ENCODE measurements around the gene IL16.

GRCh38 chr15:81196576-81197254, at the start of gene IL16:
- TF ChIP-seq FOXM1 (IDR thresholded peaks at IDR 0.05; ENCODE audit: borderline replicate concordance) (no peak), ELF4 (IDR thresholded peaks at IDR 0.05) (no peak), TARDBP (IDR thresholded peaks at IDR 0.05) (no peak), SP1 (IDR thresholded peaks at IDR 0.05) (no peak), ZNF384 (IDR thresholded peaks at IDR 0.05) (no peak)
